Measurements from ENCODE around the gene UMAD1. TPM values are rescaled to one million over a fixed set of nuclear protein-coding genes. Genes with fewer than 3 reads are reported as not detected.

Gene UMAD1
- total and polyA plus RNA-seq, 10 donors: 7.6 to 21.2 (median 14.2) TPM

DNA sequence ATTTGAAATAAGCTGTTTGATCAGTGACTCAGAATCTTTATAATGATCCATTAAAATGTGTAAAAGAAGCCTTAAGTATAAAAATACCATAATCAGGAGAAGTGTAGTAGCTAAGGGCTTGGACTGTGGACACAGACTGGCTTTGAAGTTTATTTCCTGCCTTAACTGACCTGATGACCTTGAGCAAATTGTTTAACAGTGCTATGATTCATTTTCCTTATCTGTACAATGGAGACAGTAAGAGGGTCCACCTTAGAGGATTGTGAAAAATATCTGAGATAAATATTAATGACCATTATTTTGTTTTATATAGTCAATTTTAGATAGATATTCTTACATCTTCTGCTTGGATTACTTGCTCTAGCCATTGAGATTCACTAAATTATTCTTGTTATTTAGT is 91.2 kb downstream of the UMAD1 start:
- intact Hi-C loops (cut with DNase I; ENCODE audit: low total_unique reads): no loop called here
- Histone ChIP-seq H3K9me3 (no peaks in the 10 kb centered on the region), H3K4me3 (no peak overlapping the region), H3K27me3 (replicated peaks in 1 of 7) (no peaks in the 10 kb centered on the region), H3K36me3 (no peaks in the 10 kb centered on the region), H3K4me1 (peaks cover 0 to 9% (median 5%) of the 10 kb centered on the region in 6 donors), H3K27ac (no peak overlapping the region)
- no peak for DNase-seq
- no peak for TF ChIP-seq POLR2AphosphoS5 (IDR thresholded peaks at IDR 0.05)
- TF ChIP-seq, protein P1, sequence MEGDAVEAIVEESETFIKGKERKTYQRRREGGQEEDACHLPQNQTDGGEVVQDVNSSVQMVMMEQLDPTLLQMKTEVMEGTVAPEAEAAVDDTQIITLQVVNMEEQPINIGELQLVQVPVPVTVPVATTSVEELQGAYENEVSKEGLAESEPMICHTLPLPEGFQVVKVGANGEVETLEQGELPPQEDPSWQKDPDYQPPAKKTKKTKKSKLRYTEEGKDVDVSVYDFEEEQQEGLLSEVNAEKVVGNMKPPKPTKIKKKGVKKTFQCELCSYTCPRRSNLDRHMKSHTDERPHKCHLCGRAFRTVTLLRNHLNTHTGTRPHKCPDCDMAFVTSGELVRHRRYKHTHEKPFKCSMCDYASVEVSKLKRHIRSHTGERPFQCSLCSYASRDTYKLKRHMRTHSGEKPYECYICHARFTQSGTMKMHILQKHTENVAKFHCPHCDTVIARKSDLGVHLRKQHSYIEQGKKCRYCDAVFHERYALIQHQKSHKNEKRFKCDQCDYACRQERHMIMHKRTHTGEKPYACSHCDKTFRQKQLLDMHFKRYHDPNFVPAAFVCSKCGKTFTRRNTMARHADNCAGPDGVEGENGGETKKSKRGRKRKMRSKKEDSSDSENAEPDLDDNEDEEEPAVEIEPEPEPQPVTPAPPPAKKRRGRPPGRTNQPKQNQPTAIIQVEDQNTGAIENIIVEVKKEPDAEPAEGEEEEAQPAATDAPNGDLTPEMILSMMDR (IDR thresholded peaks at IDR 0.05 in 8 of 11, conservative IDR thresholded peaks at IDR 0.05 in 3 of 11): no peak
- TF ChIP-seq POLR2A (IDR thresholded peaks at IDR 0.05): no peak

DNA sequence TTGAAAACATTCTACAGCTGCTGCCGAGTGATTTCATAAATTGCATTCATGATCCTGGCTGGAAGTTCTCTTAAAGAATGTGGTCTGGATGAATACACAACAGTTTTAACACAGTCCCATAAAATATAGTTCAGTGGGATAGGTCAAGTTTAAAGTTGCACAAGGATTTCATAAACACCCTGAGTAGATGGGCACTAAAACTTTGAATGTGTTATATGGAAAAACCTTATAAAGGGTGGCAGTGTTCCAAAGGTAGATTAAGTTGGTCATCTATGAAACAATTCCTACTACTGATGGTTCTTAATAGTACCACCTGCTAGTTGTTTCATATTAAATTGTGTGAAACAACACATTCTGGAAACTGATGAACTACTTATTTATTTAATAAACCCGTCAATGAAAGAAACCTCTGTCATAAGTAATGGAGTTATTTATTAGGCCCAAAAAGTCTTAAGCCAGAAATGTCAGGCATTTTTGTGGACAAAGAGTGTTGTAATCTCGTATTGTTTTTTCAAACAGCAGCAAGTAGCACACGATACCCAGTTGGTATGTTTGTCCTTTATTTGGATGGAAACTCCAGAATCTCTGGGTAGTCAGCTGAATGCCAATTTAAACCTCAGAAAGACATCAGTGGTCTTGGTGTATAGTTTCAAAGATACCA is 92.2 kb downstream of the UMAD1 start:
- Histone ChIP-seq H3K4me3 (no peak overlapping the region), H3K4me1 (peaks cover 0 to 8% (median 5%) of the 10 kb centered on the region in 6 donors), H3K9me3 (no peaks in the 10 kb centered on the region), H3K27ac (no peak overlapping the region), H3K36me3 (no peaks in the 10 kb centered on the region), H3K27me3 (replicated peaks in 1 of 7) (no peaks in the 10 kb centered on the region)
- intact Hi-C loops (cut with DNase I; ENCODE audit: low total_unique reads): no loop called here
- DNase-seq: no peak
- TF ChIP-seq POLR2AphosphoS5 (IDR thresholded peaks at IDR 0.05) (no peak), POLR2A (IDR thresholded peaks at IDR 0.05) (no peak)
- TF ChIP-seq, protein P1 (IDR thresholded peaks at IDR 0.05 in 8 of 11, conservative IDR thresholded peaks at IDR 0.05 in 3 of 11): no peak
- 90 to 94% (median 92%) methylated on average over 4 of the region's 4 CpGs for WGBS, 5 donors

DNA sequence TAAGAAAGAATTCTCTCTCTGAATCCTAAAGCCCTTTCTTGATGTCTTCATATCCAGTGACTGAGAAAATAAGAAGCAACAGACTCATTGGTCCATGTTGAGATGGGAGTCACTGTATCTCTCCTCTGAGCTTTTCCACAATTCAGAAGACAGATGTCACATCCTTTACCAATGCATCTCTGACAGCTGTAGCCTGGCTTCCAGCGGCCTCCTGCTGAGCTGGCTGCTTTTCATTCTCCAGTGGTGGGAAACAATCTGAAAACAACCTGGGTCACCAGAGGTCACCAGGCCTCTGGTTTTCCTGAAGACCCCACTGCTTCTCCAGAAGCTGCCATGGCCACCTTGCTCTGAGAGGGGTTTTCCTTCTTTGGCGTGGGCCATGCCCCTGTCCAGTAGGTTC is 96.1 kb downstream of the UMAD1 start:
- Histone ChIP-seq H3K27ac (no peak overlapping the region), H3K36me3 (no peaks in the 10 kb centered on the region), H3K4me3 (no peak overlapping the region), H3K4me1 (peaks cover 0 to 19% (median 2%) of the 10 kb centered on the region in 6 donors), H3K27me3 (replicated peaks in 1 of 7) (no peaks in the 10 kb centered on the region), H3K9me3 (no peaks in the 10 kb centered on the region)
- DNase-seq: no peak
- 92 to 97% (median 96%) methylated on average over 2 of the region's 2 CpGs for WGBS, 5 donors
- intact Hi-C loops (cut with DNase I; ENCODE audit: low total_unique reads): no loop called here
- TF ChIP-seq POLR2AphosphoS5 (IDR thresholded peaks at IDR 0.05) (no peak), POLR2A (IDR thresholded peaks at IDR 0.05) (no peak)
- TF ChIP-seq, protein P1 (IDR thresholded peaks at IDR 0.05 in 8 of 11, conservative IDR thresholded peaks at IDR 0.05 in 3 of 11): no peak

DNA sequence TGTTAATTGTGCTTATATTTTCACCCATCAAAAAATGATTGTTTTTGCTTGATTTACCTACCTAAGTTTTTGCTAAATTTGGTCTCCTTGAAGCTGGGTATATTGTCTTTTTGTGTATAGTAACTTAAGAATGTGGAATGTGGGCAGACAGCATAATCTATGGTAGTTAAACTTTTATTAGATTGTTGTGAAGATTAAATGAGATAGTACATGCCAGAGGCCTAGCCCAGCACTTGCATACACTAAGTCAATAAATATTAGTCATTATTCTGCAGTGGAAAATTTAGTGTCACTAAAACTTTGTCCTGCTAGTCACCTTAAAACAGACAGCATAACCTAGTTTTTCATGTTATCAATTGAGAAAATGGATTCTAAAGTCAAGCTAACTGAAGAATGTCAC is 97.1 kb downstream of the UMAD1 start:
- H3K27me3 ChIP-seq (replicated peaks in 1 of 7): no peaks in the 10 kb centered on the region
- TF ChIP-seq POLR2A (IDR thresholded peaks at IDR 0.05) (no peak), POLR2AphosphoS5 (IDR thresholded peaks at IDR 0.05) (no peak)
- TF ChIP-seq, protein P1 (IDR thresholded peaks at IDR 0.05 in 8 of 11, conservative IDR thresholded peaks at IDR 0.05 in 3 of 11): no peak
- H3K4me3 ChIP-seq: no peak overlapping the region
- H3K27ac ChIP-seq: no peak overlapping the region
- no peaks in the 10 kb centered on the region for H3K36me3 ChIP-seq
- H3K4me1 ChIP-seq: peaks cover 0 to 19% (median 0%) of the 10 kb centered on the region in 6 donors
- DNase-seq: no peak
- intact Hi-C loops (cut with DNase I; ENCODE audit: low total_unique reads): no loop called here
- no peaks in the 10 kb centered on the region for H3K9me3 ChIP-seq
